Measurements from ENCODE around the gene PRKN.
"Not testable (repeated sequence)": the region's sequence is repeated elsewhere in the genome, so short reads cannot be mapped to it uniquely, and the experiment has no call there.

The PRKN gene

GRCh38 chr6:161546632-161547031, 1180.9 kb downstream of the PRKN start:
- DNase-seq (ENCODE audit: low read depth in 2 of 2), result no peak

- no peak for DNase-seq (ENCODE audit: low read depth in 2 of 2)
These were observed 1181.8 kb downstream of the PRKN start for GRCh38 chr6:161545741-161546140.

- no peak for DNase-seq (ENCODE audit: low read depth in 2 of 2)
These were observed 1182.6 kb downstream of the PRKN start for GRCh38 chr6:161544801-161545480.

GRCh38 chr6:161543684-161544309, 1183.8 kb downstream of the PRKN start:
- no peak for DNase-seq (ENCODE audit: low read depth in 2 of 2)

- DNase-seq (ENCODE audit: low read depth in 2 of 2), result no peak
These were observed 1185.1 kb downstream of the PRKN start for GRCh38 chr6:161542346-161542980.

GRCh38 chr6:161540532-161540931, 1187.0 kb downstream of the PRKN start:
- DNase-seq (ENCODE audit: low read depth in 2 of 2), result no peak

GRCh38 chr6:161536224-161536630, 1191.3 kb downstream of the PRKN start:
- DNase-seq (ENCODE audit: low read depth in 2 of 2), result no peak

- no peak for DNase-seq (ENCODE audit: low read depth in 2 of 2)
These were observed 1193.2 kb downstream of the PRKN start for GRCh38 chr6:161534264-161534873.

- DNase-seq (ENCODE audit: low read depth in 2 of 2), result no peak
These were observed 1194.3 kb downstream of the PRKN start for GRCh38 chr6:161533266-161533665.

GRCh38 chr6:161532536-161532935, 1195.0 kb downstream of the PRKN start:
- no peak for DNase-seq (ENCODE audit: low read depth in 2 of 2)

- no peak for DNase-seq (ENCODE audit: low read depth in 2 of 2)
These were observed 1200.8 kb downstream of the PRKN start for GRCh38 chr6:161526794-161527193.

- no peak for DNase-seq (ENCODE audit: low read depth in 2 of 2)
These were observed 1204.2 kb downstream of the PRKN start for GRCh38 chr6:161523362-161523761.

GRCh38 chr6:161522276-161522675, 1205.3 kb downstream of the PRKN start:
- no peak for DNase-seq (ENCODE audit: low read depth in 2 of 2)

- no peak for DNase-seq (ENCODE audit: low read depth in 2 of 2)
These were observed 1216.0 kb downstream of the PRKN start for GRCh38 chr6:161511447-161512095.

- DNase-seq (ENCODE audit: low read depth in 2 of 2), result no peak
These were observed 1219.2 kb downstream of the PRKN start for GRCh38 chr6:161508341-161508740.

- no peak for DNase-seq (ENCODE audit: low read depth in 2 of 2)
These were observed 1220.2 kb downstream of the PRKN start for GRCh38 chr6:161507375-161507774.

- no peak for DNase-seq (ENCODE audit: low read depth in 2 of 2)
These were observed 1224.0 kb downstream of the PRKN start for GRCh38 chr6:161503570-161503969.

GRCh38 chr6:161498881-161499280, 1228.7 kb downstream of the PRKN start:
- DNase-seq (ENCODE audit: low read depth in 2 of 2), result no peak

GRCh38 chr6:161498359-161498758, 1229.2 kb downstream of the PRKN start:
- DNase-seq (ENCODE audit: low read depth in 2 of 2), result no peak

GRCh38 chr6:161496941-161497340, 1230.6 kb downstream of the PRKN start:
- DNase-seq (ENCODE audit: low read depth in 2 of 2), result no peak

- not testable (repeated sequence) for DNase-seq (ENCODE audit: low read depth in 2 of 2)
These were observed 1231.3 kb downstream of the PRKN start for GRCh38 chr6:161496271-161496670.

- DNase-seq (ENCODE audit: low read depth in 2 of 2), result no peak
These were observed 1233.0 kb downstream of the PRKN start for GRCh38 chr6:161494566-161494965.

All from stimulated activated CD4-positive, alpha-beta T cell treated with anti-CD3 and anti-CD28 coated beads, Interleukin-12 subunit alpha, Interleukin-12 subunit beta, amount 100 ng/mL, for 24 hours (primary cell).